GM06990 (cell line): ENCODE data around the gene ABHD12.

Experiments
- DNase-seq: peaks from one replicate; pipeline ENCODE4 v3.0.0-alpha.2; 2011; ENCODE audit not compliant: insufficient read length; ENCODE audit errors: extremely low read depth
- H3K27me3 ChIP-seq: replicated peaks from 2 replicates; pipeline ENCODE4 v1.6.0; 2011; ENCODE audit warnings: low read length; ENCODE audit not compliant: control insufficient read depth, insufficient read depth
- H3K36me3 ChIP-seq: 2 replicates; pipeline ENCODE4 v1.5.1; 2011; ENCODE audit warnings: low read length; ENCODE audit not compliant: control insufficient read depth, insufficient read depth
- H3K4me3 ChIP-seq: replicated peaks from 2 replicates; pipeline ENCODE4 v1.5.1; 2011; ENCODE audit warnings: low read depth, mild to moderate bottlenecking, control low read depth, low read length
- TF ChIP-seq, protein P1 (sequence below): IDR thresholded peaks from 2 replicates; pipeline ENCODE4 v1.5.1; 2011; ENCODE audit warnings: low read length, control low read depth, mild to moderate bottlenecking, inconsistent platforms; ENCODE audit not compliant: insufficient read depth, poor library complexity, severe bottlenecking

ABHD12 gene

DNA sequence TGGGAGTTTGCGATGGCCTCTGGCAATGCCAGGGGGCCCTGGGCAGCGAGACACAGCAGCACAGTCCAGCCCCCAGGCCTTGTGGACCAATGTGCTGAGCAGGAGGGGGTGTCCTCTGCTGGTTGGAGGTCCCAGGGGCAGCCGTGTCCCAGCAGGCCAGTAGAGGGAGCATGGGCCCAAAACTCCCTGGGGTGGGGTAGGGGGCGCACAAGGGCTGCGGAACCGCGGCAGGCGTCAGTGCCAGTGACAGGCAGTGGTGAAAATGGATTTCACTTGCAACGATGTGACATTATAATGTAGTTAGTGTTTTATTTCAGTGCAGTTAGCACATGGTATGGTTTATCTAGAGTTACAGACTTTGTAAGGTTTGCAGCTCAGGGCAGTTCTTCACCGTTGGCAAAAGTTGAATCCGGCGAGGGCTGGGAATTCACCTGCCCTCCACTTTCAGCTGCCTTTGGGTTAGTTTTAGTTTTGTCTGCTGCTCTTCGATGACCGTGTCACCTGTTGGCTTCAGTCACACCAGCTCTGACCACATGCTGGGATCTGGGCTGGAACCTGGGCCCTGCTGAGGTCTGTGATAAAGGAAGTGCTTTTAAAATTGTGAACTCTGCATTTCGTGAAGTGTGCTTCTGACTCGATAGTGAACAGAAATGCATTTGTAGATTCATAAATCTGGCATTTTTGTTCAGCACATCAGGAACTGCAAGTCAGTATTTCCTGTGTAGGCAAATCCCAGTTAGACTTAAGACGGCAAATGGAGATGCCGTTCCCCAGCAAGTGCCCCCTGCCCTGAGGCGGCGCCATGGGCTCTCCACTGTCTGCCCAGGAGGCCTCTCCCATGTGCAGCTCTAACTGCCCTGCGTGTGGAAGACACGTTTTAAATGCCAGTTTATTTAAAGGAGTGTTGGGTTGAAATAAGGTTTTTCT is 95.9 kb downstream of the ABHD12 start:
- DNase-seq: peak; percentile 67
- TF ChIP-seq, protein P1, sequence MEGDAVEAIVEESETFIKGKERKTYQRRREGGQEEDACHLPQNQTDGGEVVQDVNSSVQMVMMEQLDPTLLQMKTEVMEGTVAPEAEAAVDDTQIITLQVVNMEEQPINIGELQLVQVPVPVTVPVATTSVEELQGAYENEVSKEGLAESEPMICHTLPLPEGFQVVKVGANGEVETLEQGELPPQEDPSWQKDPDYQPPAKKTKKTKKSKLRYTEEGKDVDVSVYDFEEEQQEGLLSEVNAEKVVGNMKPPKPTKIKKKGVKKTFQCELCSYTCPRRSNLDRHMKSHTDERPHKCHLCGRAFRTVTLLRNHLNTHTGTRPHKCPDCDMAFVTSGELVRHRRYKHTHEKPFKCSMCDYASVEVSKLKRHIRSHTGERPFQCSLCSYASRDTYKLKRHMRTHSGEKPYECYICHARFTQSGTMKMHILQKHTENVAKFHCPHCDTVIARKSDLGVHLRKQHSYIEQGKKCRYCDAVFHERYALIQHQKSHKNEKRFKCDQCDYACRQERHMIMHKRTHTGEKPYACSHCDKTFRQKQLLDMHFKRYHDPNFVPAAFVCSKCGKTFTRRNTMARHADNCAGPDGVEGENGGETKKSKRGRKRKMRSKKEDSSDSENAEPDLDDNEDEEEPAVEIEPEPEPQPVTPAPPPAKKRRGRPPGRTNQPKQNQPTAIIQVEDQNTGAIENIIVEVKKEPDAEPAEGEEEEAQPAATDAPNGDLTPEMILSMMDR: peak; percentile 97
- H3K4me3 ChIP-seq: no peak overlapping the region
- H3K27me3 ChIP-seq: no peaks in the 10 kb centered on the region
- H3K36me3 ChIP-seq: peaks cover 15% of the 10 kb centered on the region

- DNase-seq: no peak
Measured at GRCh38 chr20:25293910-25294458, 96.7 kb downstream of the ABHD12 start.

GRCh38 chr20:25293507-25293906 is 97.1 kb downstream of the ABHD12 start:
- no peak for DNase-seq
- peaks cover 16% of the 10 kb centered on the region for H3K36me3 ChIP-seq
- TF ChIP-seq, protein P1: no peak

More at GRCh38 chr20:25293910-25294458, 96.7 kb downstream of the ABHD12 start:
- Histone ChIP-seq H3K36me3 (peaks cover 15% of the 10 kb centered on the region), H3K27me3 (no peaks in the 10 kb centered on the region), H3K4me3 (no peak overlapping the region)
- TF ChIP-seq, protein P1: no peak

DNA sequence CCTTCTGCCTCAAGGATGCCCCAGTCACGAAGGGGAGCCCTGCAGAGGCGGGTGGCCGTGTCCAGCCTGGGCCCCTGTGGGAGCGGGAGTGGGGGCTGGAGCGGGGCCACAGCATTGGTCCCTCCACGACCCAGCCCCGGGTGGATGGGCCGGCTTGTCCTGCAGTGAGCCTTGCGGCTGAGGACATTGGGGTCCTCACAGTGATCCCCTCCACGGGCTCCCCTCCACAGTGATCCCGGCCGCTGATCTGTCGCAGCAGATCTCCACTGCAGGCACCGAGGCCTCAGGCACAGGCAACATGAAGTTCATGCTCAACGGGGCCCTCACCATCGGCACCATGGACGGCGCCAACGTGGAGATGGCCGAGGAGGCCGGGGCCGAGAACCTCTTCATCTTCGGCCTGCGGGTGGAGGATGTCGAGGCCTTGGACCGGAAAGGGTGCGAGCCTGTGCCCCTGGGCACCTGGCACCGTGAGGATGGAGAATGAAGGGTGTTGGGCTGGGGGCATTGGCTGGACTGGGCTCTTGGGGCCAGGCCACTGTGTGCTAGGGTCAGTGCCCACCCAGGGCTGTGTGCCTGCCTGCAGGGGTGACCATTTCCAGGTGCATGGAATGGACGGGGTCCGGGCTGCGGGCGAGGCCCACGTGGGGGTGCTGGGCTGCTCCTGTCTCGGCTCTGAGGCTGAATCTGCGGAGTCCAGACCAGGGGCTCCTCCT is 98.3 kb downstream of the ABHD12 start:
- Histone ChIP-seq H3K4me3 (no peak overlapping the region), H3K36me3 (peaks cover 17% of the 10 kb centered on the region), H3K27me3 (no peaks in the 10 kb centered on the region)
- no peak for DNase-seq
- TF ChIP-seq, protein P1: no peak

More at GRCh38 chr20:25293507-25293906, 97.1 kb downstream of the ABHD12 start:
- H3K27me3 ChIP-seq: no peaks in the 10 kb centered on the region
- H3K4me3 ChIP-seq: no peak overlapping the region

GRCh38 chr20:25291432-25292133 is 99.1 kb downstream of the ABHD12 start:
- TF ChIP-seq, protein P1: no peak
- H3K36me3 ChIP-seq: peaks cover 19% of the 10 kb centered on the region

More at GRCh38 chr20:25291432-25292133, 99.1 kb downstream of the ABHD12 start:
- no peaks in the 10 kb centered on the region for H3K27me3 ChIP-seq
- no peak for DNase-seq
- H3K4me3 ChIP-seq: no peak overlapping the region
